GM21526 (cell line): ENCODE data around the gene CA9.

Experiments used
- ATAC-seq: cut with Tn5 transposase; IDR thresholded peaks from one replicate; pipeline ENCODE4 v1.9.1; 2021; ENCODE audit warnings: moderate library complexity; ENCODE audit not compliant: unreplicated experiment, low FRiP score

CA9 gene

GRCh38 chr9:35690614-35691333, 17.0 kb downstream of the CA9 start:
- ATAC-seq = no peak

- ATAC-seq = no peak
These were observed 17.6 kb downstream of the CA9 start for GRCh38 chr9:35691334-35691650.

GRCh38 chr9:35691757-35692301, 18.1 kb downstream of the CA9 start:
- no peak for ATAC-seq

- no peak for ATAC-seq
These were observed 22.2 kb downstream of the CA9 start for GRCh38 chr9:35695943-35696401.

GRCh38 chr9:35696520-35697215, 22.9 kb downstream of the CA9 start:
- peak; percentile 73 for ATAC-seq

GRCh38 chr9:35697486-35697885, 23.8 kb downstream of the CA9 start:
- ATAC-seq = no peak

- ATAC-seq = no peak
These were observed 24.5 kb downstream of the CA9 start for GRCh38 chr9:35698231-35698630.

- ATAC-seq = no peak
These were observed 26.3 kb downstream of the CA9 start for GRCh38 chr9:35700031-35700430.

- no peak for ATAC-seq
These were observed 27.2 kb downstream of the CA9 start for GRCh38 chr9:35700942-35701341.

- ATAC-seq = no peak
These were observed 29.0 kb downstream of the CA9 start for GRCh38 chr9:35702696-35703095.

GRCh38 chr9:35703906-35704672, 30.4 kb downstream of the CA9 start:
- ATAC-seq = no peak

GRCh38 chr9:35705372-35705771, 31.6 kb downstream of the CA9 start:
- ATAC-seq = no peak

- ATAC-seq = no peak
These were observed 32.2 kb downstream of the CA9 start for GRCh38 chr9:35705836-35706430.

- ATAC-seq = no peak
These were observed 33.2 kb downstream of the CA9 start for GRCh38 chr9:35706951-35707350.

GRCh38 chr9:35708146-35708545, 34.4 kb downstream of the CA9 start:
- no peak for ATAC-seq

GRCh38 chr9:35710818-35711500, 37.2 kb downstream of the CA9 start:
- no peak for ATAC-seq

- ATAC-seq = no peak
These were observed 38.0 kb downstream of the CA9 start for GRCh38 chr9:35711501-35712428.

GRCh38 chr9:35712762-35713400, 39.2 kb downstream of the CA9 start:
- ATAC-seq = no peak

- no peak for ATAC-seq
These were observed 39.9 kb downstream of the CA9 start for GRCh38 chr9:35713578-35713977.
